Measurements from ENCODE around the gene TASOR2. TPM values are rescaled to one million over a fixed set of nuclear protein-coding genes. Genes with fewer than 3 reads are reported as not detected.

TASOR2 gene
- total and polyA plus RNA-seq, 8 donors: 6.0 to 362 (median 50.1) TPM

- no peak overlapping the region for H3K4me3 ChIP-seq
- intact Hi-C loops (cut with DNase I; ENCODE audit: low total_unique reads): no loop called here
- no peak overlapping the region for H3K27ac ChIP-seq
- peak in 1 of 2 donors; percentile 26 for DNase-seq
- peaks cover 8 to 60% (median 37%) of the 10 kb centered on the region in 4 donors for H3K4me1 ChIP-seq
- TF ChIP-seq POLR2AphosphoS5 (IDR thresholded peaks at IDR 0.05) (no peak), POLR2A (IDR thresholded peaks at IDR 0.05) (no peak), CTCF (IDR thresholded peaks at IDR 0.05) (no peak), EP300 (IDR thresholded peaks at IDR 0.05) (no peak)
- H3K36me3 ChIP-seq: peaks cover 23 to 62% (median 51%) of the 10 kb centered on the region in 4 donors
- 79 to 85% (median 84%) methylated on average over 49 to 50 of the region's 50 CpGs for WGBS, 5 donors
- no peaks in the 10 kb centered on the region for H3K27me3 ChIP-seq
- H3K9me3 ChIP-seq: no peaks in the 10 kb centered on the region
Observed at GRCh38 chr10:5648494-5649457, 35.9 kb upstream of the TASOR2 start.

GRCh38 chr10:5649746-5650145, 34.9 kb upstream of the TASOR2 start:
- TF ChIP-seq POLR2AphosphoS5 (IDR thresholded peaks at IDR 0.05) (no peak), CTCF (IDR thresholded peaks at IDR 0.05) (no peak)
- no peak overlapping the region for H3K27ac ChIP-seq
- intact Hi-C loops (cut with DNase I; ENCODE audit: low total_unique reads): no loop called here
- peaks cover 8 to 60% (median 39%) of the 10 kb centered on the region in 4 donors for H3K4me1 ChIP-seq
- DNase-seq: no peak
- 95 to 96% (median 96%) methylated on average over 11 of the region's 11 CpGs for WGBS, 5 donors
- H3K4me3 ChIP-seq: no peak overlapping the region
- H3K36me3 ChIP-seq: peaks cover 23 to 52% (median 43%) of the 10 kb centered on the region in 4 donors
- H3K27me3 ChIP-seq: no peaks in the 10 kb centered on the region
- no peaks in the 10 kb centered on the region for H3K9me3 ChIP-seq

GRCh38 chr10:5650664-5651387, 33.8 kb upstream of the TASOR2 start:
- no peak for TF ChIP-seq EP300 (IDR thresholded peaks at IDR 0.05)
- no peak for TF ChIP-seq CTCF (IDR thresholded peaks at IDR 0.05)
- no peak for TF ChIP-seq POLR2AphosphoS5 (IDR thresholded peaks at IDR 0.05)
- TF ChIP-seq POLR2A (IDR thresholded peaks at IDR 0.05): no peak
- no peak for DNase-seq

GRCh38 chr10:5651388-5651764, 33.3 kb upstream of the TASOR2 start:
- Histone ChIP-seq H3K9me3 (no peaks in the 10 kb centered on the region), H3K27me3 (no peaks in the 10 kb centered on the region), H3K27ac (peak overlapping the region in 3 of 5 donors; percentile 38 to 57 (median 46)), H3K36me3 (peaks cover 23 to 52% (median 40%) of the 10 kb centered on the region in 4 donors), H3K4me3 (no peak overlapping the region), H3K4me1 (peaks cover 8 to 49% (median 29%) of the 10 kb centered on the region in 4 donors)
- intact Hi-C loops (cut with DNase I; ENCODE audit: low total_unique reads): no loop called here
- DNase-seq: no peak
- TF ChIP-seq EP300 (IDR thresholded peaks at IDR 0.05): no peak
- TF ChIP-seq CTCF (IDR thresholded peaks at IDR 0.05): no peak
- no peak for TF ChIP-seq POLR2A (IDR thresholded peaks at IDR 0.05)
- no peak for TF ChIP-seq POLR2AphosphoS5 (IDR thresholded peaks at IDR 0.05)
- WGBS, 5 donors: 92 to 96% (median 93%) methylated on average over 11 of the region's 11 CpGs

More at GRCh38 chr10:5650664-5651387, 33.8 kb upstream of the TASOR2 start:
- Histone ChIP-seq H3K36me3 (peaks cover 23 to 52% (median 42%) of the 10 kb centered on the region in 4 donors), H3K4me1 (peaks cover 8 to 54% (median 33%) of the 10 kb centered on the region in 4 donors), H3K27ac (peak overlapping the region in 4 of 5 donors; percentile 22 to 57 (median 42)), H3K9me3 (no peaks in the 10 kb centered on the region), H3K27me3 (no peaks in the 10 kb centered on the region), H3K4me3 (no peak overlapping the region)
- WGBS, 5 donors: 81 to 89% (median 89%) methylated on average over 19 to 20 of the region's 20 CpGs
- intact Hi-C loops (cut with DNase I; ENCODE audit: low total_unique reads): no loop called here

All from stomach (tissue), 9 donors.